Fibroblast of skin of right biceps (primary cell): ENCODE data around the gene NEK2.
"Not testable (repeated sequence)": the region's sequence is repeated elsewhere in the genome, so short reads cannot be mapped to it uniquely, and the experiment has no call there.

Experiments used
- DNase-seq: peaks from one replicate; pipeline ENCODE4 v3.0.0-alpha.2; 2013

The NEK2 gene

GRCh38 chr1:211632117-211632807, 43.2 kb downstream of the NEK2 start:
- DNase-seq = no peak

GRCh38 chr1:211631168-211631567, 44.3 kb downstream of the NEK2 start:
- DNase-seq = no peak

GRCh38 chr1:211630236-211631081, 45.0 kb downstream of the NEK2 start:
- no peak for DNase-seq

GRCh38 chr1:211628417-211628816, 47.0 kb downstream of the NEK2 start:
- DNase-seq = no peak

GRCh38 chr1:211627259-211627658, 48.2 kb downstream of the NEK2 start:
- no peak for DNase-seq

GRCh38 chr1:211625866-211626265, 49.6 kb downstream of the NEK2 start:
- DNase-seq = not testable (repeated sequence)

- peak; percentile 45 for DNase-seq
Observed at GRCh38 chr1:211625040-211625439, 50.4 kb downstream of the NEK2 start.

- DNase-seq = no peak
Observed at GRCh38 chr1:211623515-211623914, 51.9 kb downstream of the NEK2 start.

GRCh38 chr1:211621447-211622198, 53.8 kb downstream of the NEK2 start:
- DNase-seq = peak; percentile 24

- no peak for DNase-seq
Observed at GRCh38 chr1:211620097-211620496, 55.3 kb downstream of the NEK2 start.

GRCh38 chr1:211619033-211619996, 56.1 kb downstream of the NEK2 start:
- no peak for DNase-seq

- DNase-seq = no peak
Observed at GRCh38 chr1:211616965-211617297, 58.5 kb downstream of the NEK2 start.

GRCh38 chr1:211616231-211616964, 59.0 kb downstream of the NEK2 start:
- DNase-seq = no peak

GRCh38 chr1:211614615-211615014, 60.8 kb downstream of the NEK2 start:
- DNase-seq = no peak

- no peak for DNase-seq
Observed at GRCh38 chr1:211613951-211614350, 61.5 kb downstream of the NEK2 start.

- DNase-seq = peak; percentile 96
Observed at GRCh38 chr1:211613108-211613947, 62.1 kb downstream of the NEK2 start.

- DNase-seq = no peak
Observed at GRCh38 chr1:211612786-211613107, 62.7 kb downstream of the NEK2 start.
